T-helper 1 cell (primary cell): Measurements from ENCODE around the gene PIGZ.
A peak's percentile ranks its signal among the peaks of the same experiment; 100 is the strongest.

ENCODE experiments used
- DNase-seq, 5 donors: peaks; one replicate each; pipeline ENCODE4 v3.0.0-alpha.2; 2012 to 2020

Gene PIGZ

GRCh38 chr3:196976941-196977340 is 8.3 kb upstream of the PIGZ start:
- no peak for DNase-seq

GRCh38 chr3:196975349-196975748 is 6.7 kb upstream of the PIGZ start:
- DNase-seq: no peak

GRCh38 chr3:196974661-196975060 is 6.0 kb upstream of the PIGZ start:
- DNase-seq: no peak

GRCh38 chr3:196971094-196971698 is 2.6 kb upstream of the PIGZ start:
- DNase-seq: no peak

- DNase-seq: no peak
Measured at GRCh38 chr3:196970547-196971093, 2.0 kb upstream of the PIGZ start.

- peak; percentile 41 to 65 (median 53) for DNase-seq
Measured at GRCh38 chr3:196969660-196970546, 1.3 kb upstream of the PIGZ start.

GRCh38 chr3:196969134-196969659 is 564 bp upstream of the PIGZ start:
- peak in 2 of 5 donors; percentile 25 to 59 for DNase-seq

- DNase-seq: no peak
Measured at GRCh38 chr3:196967412-196968232, 1.0 kb downstream of the PIGZ start.

- DNase-seq: no peak
Measured at GRCh38 chr3:196966526-196967401, 1.9 kb downstream of the PIGZ start.

- no peak for DNase-seq
Measured at GRCh38 chr3:196965804-196966173, 2.8 kb downstream of the PIGZ start.

GRCh38 chr3:196965112-196965803 is 3.4 kb downstream of the PIGZ start:
- no peak for DNase-seq

GRCh38 chr3:196963631-196963953 is 5.0 kb downstream of the PIGZ start:
- DNase-seq: no peak

- no peak for DNase-seq
Measured at GRCh38 chr3:196962930-196963630, 5.6 kb downstream of the PIGZ start.

- DNase-seq: no peak
Measured at GRCh38 chr3:196962108-196962929, 6.3 kb downstream of the PIGZ start.

- DNase-seq: no peak
Measured at GRCh38 chr3:196954832-196955231, 13.8 kb downstream of the PIGZ start.

- DNase-seq: no peak
Measured at GRCh38 chr3:196951371-196951770, 17.3 kb downstream of the PIGZ start.

GRCh38 chr3:196949750-196950149 is 18.9 kb downstream of the PIGZ start:
- DNase-seq: no peak

GRCh38 chr3:196949285-196949619 is 19.4 kb downstream of the PIGZ start:
- DNase-seq: no peak

GRCh38 chr3:196948442-196949284 is 20.0 kb downstream of the PIGZ start:
- DNase-seq: no peak
